Neutrophil (primary cell): Measurements from ENCODE around the gene SRPRA.

Experiments
- H3K27ac ChIP-seq: fragments of 200-600 bp; sonication (generic); 2 replicates; pipeline ENCODE4 v1.5.1; 2016; ENCODE audit warnings: mild to moderate bottlenecking, moderate library complexity
- H3K27me3 ChIP-seq: fragments of 200-600 bp; sonication (generic); 2 replicates; pipeline ENCODE4 v1.6.0; 2016; ENCODE audit warnings: mild to moderate bottlenecking
- H3K36me3 ChIP-seq: fragments of 200-600 bp; sonication (generic); 2 replicates; pipeline ENCODE4 v1.5.1; 2017
- H3K4me1 ChIP-seq, 2 experiments: fragments of 200-600 bp in 1 of 2; sonication (generic) in 1 of 2; 1 replicate in 1 of 2; 2 replicates in 1 of 2; pipeline versions ENCODE4 v1.5.1 to v1.6.1; 2013 to 2016; ENCODE audit warnings: low read depth in 1 of 2, low read length in 1 of 2, mild to moderate bottlenecking in 1 of 2, moderate library complexity in 1 of 2; ENCODE audit not compliant: control insufficient read depth in 1 of 2, insufficient read depth in 1 of 2
- H3K4me3 ChIP-seq, 2 experiments: fragments of 200-600 bp in 1 of 2; sonication (generic) in 1 of 2; 1 replicate in 1 of 2; 2 replicates in 1 of 2; pipeline ENCODE4 v1.5.1; 2013 to 2016; ENCODE audit warnings: low read depth in 1 of 2, low read length in 1 of 2, mild to moderate bottlenecking in 1 of 2, moderate library complexity in 1 of 2
- H3K9me3 ChIP-seq: fragments of 200-600 bp; sonication (generic); 2 replicates; pipeline ENCODE4 v1.5.1; 2016
- TF ChIP-seq, protein P1 (sequence below): fragments of 200-600 bp; sonication (generic); IDR thresholded peaks from 2 replicates; pipeline ENCODE4 v1.5.1; 2016; ENCODE audit warnings: antibody characterized with exemption

Gene SRPRA, protein sequence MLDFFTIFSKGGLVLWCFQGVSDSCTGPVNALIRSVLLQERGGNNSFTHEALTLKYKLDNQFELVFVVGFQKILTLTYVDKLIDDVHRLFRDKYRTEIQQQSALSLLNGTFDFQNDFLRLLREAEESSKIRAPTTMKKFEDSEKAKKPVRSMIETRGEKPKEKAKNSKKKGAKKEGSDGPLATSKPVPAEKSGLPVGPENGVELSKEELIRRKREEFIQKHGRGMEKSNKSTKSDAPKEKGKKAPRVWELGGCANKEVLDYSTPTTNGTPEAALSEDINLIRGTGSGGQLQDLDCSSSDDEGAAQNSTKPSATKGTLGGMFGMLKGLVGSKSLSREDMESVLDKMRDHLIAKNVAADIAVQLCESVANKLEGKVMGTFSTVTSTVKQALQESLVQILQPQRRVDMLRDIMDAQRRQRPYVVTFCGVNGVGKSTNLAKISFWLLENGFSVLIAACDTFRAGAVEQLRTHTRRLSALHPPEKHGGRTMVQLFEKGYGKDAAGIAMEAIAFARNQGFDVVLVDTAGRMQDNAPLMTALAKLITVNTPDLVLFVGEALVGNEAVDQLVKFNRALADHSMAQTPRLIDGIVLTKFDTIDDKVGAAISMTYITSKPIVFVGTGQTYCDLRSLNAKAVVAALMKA

DNA sequence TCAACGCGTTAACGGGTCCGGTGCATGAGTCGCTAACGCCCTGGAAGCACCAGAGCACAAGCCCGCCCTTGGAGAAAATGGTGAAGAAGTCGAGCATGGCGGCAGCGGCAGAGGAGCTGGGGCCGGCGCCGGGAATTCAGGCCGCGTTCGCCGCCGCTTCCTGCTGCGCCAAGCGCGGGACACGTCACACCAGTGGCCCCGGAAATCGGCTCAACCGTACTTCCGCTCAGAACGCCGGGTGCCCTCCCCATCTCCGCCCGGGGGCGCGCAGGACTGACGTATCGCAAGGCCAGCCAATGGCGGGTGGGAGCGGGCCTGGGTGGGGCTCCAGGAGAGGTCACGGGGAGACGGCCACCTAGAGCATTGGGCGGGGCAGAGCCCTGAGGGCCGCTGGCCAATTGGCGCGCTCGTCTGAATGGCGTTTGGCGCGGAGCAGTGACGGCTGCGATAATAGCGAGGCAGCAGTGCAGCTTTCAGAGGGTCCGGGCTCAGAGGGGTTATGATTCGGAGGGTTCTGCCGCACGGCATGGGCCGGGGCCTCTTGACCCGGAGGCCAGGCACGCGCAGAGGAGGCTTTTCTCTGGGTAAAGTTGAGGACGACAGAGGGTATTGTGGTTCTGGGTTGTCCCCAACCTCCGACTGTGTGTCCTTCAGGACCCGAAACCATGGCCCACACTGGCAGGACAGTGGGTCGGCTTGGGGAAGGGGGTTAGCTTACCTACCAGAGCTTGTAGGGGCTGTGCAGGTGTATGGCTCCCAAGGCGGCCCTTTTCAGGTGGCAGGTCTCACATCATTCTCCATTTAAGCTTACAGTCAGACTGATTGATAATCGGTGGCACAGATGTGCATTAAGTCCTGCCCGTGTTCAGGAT lies at the start of gene SRPRA, which contains the start of gene FOXRED1:
SRPRA (minus strand) TSS at position 188 of the 872 bp plus-strand sequence; CDS start at position 97, 91 bp downstream.
FOXRED1 (plus strand) TSS at position 447 of the 872 bp plus-strand sequence; CDS start at position 500, 53 bp downstream.
- TF ChIP-seq, protein P1, sequence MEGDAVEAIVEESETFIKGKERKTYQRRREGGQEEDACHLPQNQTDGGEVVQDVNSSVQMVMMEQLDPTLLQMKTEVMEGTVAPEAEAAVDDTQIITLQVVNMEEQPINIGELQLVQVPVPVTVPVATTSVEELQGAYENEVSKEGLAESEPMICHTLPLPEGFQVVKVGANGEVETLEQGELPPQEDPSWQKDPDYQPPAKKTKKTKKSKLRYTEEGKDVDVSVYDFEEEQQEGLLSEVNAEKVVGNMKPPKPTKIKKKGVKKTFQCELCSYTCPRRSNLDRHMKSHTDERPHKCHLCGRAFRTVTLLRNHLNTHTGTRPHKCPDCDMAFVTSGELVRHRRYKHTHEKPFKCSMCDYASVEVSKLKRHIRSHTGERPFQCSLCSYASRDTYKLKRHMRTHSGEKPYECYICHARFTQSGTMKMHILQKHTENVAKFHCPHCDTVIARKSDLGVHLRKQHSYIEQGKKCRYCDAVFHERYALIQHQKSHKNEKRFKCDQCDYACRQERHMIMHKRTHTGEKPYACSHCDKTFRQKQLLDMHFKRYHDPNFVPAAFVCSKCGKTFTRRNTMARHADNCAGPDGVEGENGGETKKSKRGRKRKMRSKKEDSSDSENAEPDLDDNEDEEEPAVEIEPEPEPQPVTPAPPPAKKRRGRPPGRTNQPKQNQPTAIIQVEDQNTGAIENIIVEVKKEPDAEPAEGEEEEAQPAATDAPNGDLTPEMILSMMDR, result peak; percentile 48
- Histone ChIP-seq H3K36me3 (peaks cover 49% of the 10 kb centered on the region), H3K27me3 (no peaks in the 10 kb centered on the region), H3K4me3 (peak within 1 kb of the TSS; percentile 89), H3K27ac (peak within 1 kb of the TSS; percentile 93), H3K9me3 (no peaks in the 10 kb centered on the region), H3K4me1 (peaks cover 17 to 24% of the 10 kb centered on the region in 2 experiments)

DNA sequence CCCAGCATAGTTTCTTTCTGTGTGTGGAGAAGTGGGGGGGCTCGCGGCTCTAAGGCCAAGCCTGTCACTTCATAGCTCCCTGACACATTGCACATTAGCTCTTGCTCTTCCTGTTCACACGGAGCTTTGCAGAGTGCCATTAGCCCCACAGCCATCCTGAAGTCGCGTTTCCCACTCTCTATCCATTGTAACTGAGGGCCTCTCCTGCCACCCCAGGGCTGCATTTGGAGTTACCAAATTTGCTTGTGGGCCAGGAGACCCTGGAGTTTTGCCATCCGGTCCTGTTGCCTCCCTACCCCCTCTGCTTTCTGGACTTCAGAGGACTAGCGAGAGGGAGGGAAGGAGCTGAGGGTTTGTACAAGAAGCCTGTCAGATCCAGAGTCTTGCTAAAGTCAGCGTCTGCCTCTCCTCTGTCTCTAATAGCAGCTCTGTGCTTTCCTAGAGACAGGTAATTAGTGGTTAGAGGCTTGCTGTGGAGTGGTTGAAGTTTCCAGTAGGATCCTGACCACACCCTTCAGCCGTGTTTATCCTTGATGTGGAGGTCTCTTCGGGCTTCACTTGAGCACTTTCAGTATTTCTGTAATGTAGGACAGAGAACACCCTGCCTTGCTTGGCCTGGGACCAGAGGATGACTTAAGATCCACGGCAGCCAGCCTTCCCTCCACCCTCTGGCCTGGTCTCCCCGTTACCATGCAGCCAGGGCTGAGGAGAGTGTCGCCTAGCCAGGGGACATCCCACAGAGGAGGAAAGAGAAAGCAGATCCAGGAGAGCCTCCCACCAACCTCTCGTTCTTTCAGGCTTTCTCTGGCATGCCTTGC lies 49.3 kb upstream of the SRPRA start:
- peak overlapping the region; percentile 9 to 23 for H3K4me3 ChIP-seq
- TF ChIP-seq, protein P1, result no peak
- peak overlapping the region; percentile 79 for H3K27ac ChIP-seq
- H3K4me1 ChIP-seq, result peaks cover 60 to 68% of the 10 kb centered on the region in 2 experiments
- H3K9me3 ChIP-seq, result no peaks in the 10 kb centered on the region
- no peaks in the 10 kb centered on the region for H3K27me3 ChIP-seq
- no peaks in the 10 kb centered on the region for H3K36me3 ChIP-seq

DNA sequence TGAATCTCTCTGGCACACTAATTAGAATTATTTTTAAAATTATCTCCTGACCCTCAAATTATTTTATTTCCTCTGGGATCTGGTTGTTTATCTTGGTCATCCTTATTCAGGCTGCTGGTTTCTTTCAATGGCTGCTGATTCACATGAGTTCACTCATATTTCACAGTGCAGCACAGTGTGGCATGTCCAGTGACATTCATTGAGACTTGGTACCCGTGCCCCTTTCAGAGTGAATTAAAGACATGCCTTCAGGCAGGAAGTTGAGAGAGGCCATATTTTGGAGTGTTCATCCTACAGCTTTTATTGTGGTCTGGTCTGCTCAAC lies 48.7 kb upstream of the SRPRA start:
- Histone ChIP-seq H3K36me3 (no peaks in the 10 kb centered on the region), H3K27ac (peak overlapping the region; percentile 79), H3K27me3 (no peaks in the 10 kb centered on the region), H3K4me1 (peaks cover 65 to 73% of the 10 kb centered on the region in 2 experiments), H3K9me3 (no peaks in the 10 kb centered on the region), H3K4me3 (peak overlapping the region; percentile 9 to 23)
- TF ChIP-seq, protein P1, result no peak

DNA sequence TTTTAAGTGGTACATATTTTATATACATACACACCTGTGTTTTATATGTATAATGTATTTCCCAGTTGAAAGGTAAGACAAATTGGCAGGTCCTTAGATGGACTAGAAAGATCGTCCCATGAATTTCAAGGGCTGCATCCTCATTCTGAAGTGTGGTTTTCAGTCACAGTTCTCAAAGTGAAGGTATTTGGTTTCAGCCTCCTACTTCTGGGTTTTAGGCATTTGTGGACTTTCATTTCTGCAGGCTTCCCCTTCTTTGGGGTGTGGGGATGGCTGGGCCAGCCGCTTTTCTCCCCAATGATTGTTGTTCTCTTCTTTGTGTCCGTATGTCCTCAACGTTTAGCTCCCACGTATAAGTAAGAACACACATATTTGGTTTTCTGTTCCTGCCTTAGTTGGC lies 45.1 kb upstream of the SRPRA start:
- TF ChIP-seq, protein P1, result no peak
- H3K4me1 ChIP-seq, result peaks cover 80 to 83% of the 10 kb centered on the region in 2 experiments
- H3K27ac ChIP-seq, result peak overlapping the region; percentile 91

DNA sequence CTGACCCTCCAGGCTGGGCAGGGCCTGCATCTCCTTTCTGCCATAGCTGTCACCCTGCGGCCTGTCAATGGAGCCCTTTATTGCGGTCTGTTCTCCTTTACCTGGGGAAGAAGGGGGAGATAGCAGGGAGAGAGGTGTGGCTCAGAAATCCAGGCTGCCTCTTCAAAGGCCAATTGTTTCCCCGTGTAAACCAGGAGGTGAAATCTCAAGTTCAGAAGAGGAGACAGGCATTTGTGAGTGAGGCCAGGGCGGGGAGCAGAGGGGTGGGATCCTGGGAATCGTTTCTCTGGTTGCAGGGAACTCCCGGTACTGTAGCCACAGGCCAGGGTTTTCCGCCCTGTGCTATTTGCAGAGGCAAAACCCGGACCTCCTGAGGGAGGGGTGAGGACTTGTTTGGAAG lies 44.3 kb upstream of the SRPRA start:
- Histone ChIP-seq H3K9me3 (no peaks in the 10 kb centered on the region), H3K27ac (peak overlapping the region; percentile 91), H3K4me3 (no peak overlapping the region), H3K27me3 (no peaks in the 10 kb centered on the region), H3K4me1 (peaks cover 72 to 75% of the 10 kb centered on the region in 2 experiments), H3K36me3 (no peaks in the 10 kb centered on the region)
- TF ChIP-seq, protein P1, result no peak

More for the DNA sequence above, 45.1 kb upstream of the SRPRA start:
- no peak overlapping the region for H3K4me3 ChIP-seq
- H3K9me3 ChIP-seq, result no peaks in the 10 kb centered on the region
- no peaks in the 10 kb centered on the region for H3K27me3 ChIP-seq
- no peaks in the 10 kb centered on the region for H3K36me3 ChIP-seq
